GM12874 (cell line): ENCODE data around the gene WDR5.

Source experiments
- CTCF ChIP-seq: IDR thresholded peaks from 2 replicates; pipeline ENCODE4 v1.5.1; 2011; ENCODE audit warnings: low read depth, mild to moderate bottlenecking, control low read depth, low read length, moderate library complexity; ENCODE audit not compliant: insufficient read depth

WDR5 gene

GRCh38 chr9:134162926-134163370 is 27.1 kb downstream of the WDR5 start:
- no peak for TF ChIP-seq CTCF

- TF ChIP-seq CTCF: peak; percentile 42
Measured at GRCh38 chr9:134163371-134164196, 27.7 kb downstream of the WDR5 start.

GRCh38 chr9:134164879-134165278 is 29.0 kb downstream of the WDR5 start:
- TF ChIP-seq CTCF: no peak

- no peak for TF ChIP-seq CTCF
Measured at GRCh38 chr9:134165357-134166315, 29.8 kb downstream of the WDR5 start.

GRCh38 chr9:134166374-134166773 is 30.5 kb downstream of the WDR5 start:
- no peak for TF ChIP-seq CTCF

- no peak for TF ChIP-seq CTCF
Measured at GRCh38 chr9:134167530-134167931, 31.6 kb downstream of the WDR5 start.
